ENCODE measurements around the gene DSCAML1.

DSCAML1 gene

DNA sequence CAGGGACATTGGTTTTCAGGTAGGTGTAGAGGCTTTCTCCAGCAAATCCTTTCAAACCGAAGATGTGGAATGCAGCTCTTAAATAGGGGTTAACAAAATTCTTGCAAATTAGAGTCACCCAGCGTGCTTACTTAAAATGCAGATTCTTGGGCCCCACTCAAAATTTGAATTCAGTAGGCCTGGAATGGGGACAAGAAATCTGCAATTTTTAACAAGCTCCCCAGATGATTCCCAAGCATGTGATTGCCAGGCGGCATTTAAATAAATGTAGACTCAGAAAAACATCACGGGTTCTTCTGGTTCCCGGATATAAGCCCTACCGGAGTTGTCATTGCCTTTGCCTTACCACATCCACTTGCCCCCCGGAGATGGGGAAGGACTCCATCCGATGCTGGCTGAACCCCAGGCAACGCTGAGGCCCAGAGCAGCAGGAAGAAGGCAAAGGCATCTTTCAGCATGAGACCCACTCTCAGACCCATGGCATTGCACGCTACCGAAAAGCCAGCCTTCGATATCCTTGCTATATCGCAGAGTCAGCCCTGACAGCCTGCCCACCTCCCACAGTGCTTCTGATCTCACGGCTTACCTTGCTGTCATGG lies 134.2 kb downstream of the DSCAML1 start:
- DNase-seq (ENCODE audit: low read depth): no peak

DNA sequence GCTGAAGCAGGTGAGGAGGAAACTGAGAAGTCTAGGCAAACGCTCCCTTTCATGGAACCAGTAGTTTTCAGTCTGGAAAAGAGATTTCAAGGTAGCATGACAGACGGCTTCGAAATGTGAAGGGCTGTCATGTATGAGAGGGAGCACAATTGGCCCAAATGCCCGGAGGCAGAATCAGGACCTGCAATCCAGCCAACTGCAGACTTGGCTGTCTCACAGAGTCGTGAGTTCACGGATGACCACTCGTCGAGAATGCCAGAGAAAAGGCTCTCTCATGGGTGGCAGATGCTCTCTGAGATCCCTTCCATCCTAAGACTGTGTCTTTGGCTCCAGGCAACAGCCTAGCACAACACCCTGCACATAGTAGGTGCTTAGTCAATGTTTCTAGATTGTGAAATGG lies 134.8 kb downstream of the DSCAML1 start:
- DNase-seq (ENCODE audit: low read depth): no peak

DNA sequence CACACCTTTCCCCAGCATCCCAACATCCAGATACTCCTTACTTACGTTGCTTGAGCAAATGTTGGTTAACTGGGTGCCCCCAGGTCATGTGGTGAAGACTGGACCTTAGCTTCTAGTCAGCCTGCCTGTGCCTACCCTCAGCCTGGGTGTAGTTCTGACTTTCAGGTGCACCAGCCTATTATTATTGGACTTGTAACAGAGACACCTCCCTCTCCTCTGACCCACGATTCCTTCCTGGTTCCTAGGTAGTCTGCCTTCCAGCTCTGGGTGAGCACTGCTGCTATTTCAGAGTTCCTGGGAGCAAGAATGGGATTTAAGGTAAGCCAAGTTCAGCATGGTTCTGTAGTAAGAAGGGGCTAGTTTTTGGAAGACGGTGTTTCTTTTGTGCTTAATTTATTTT lies 138.2 kb downstream of the DSCAML1 start:
- no peak for DNase-seq (ENCODE audit: low read depth)

DNA sequence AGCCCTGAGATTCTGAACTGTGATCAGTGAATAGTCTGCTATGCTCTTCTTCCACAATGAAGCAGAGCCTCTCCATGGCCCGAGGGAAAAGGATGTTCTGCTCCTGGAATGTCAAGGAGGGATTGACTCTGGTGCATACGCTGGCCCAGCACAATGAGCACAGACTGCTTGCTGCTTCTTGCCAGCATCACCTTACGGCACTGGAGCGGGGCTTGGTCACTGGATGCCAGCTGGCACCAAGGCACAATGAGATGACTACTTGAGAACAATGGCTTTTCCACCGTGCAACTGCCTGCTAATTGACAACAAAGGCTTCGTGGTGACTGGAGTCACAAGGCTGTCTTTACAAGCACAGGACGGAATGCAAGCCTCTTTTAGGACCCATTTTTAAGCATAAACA lies 139.2 kb downstream of the DSCAML1 start:
- DNase-seq (ENCODE audit: low read depth): no peak

DNA sequence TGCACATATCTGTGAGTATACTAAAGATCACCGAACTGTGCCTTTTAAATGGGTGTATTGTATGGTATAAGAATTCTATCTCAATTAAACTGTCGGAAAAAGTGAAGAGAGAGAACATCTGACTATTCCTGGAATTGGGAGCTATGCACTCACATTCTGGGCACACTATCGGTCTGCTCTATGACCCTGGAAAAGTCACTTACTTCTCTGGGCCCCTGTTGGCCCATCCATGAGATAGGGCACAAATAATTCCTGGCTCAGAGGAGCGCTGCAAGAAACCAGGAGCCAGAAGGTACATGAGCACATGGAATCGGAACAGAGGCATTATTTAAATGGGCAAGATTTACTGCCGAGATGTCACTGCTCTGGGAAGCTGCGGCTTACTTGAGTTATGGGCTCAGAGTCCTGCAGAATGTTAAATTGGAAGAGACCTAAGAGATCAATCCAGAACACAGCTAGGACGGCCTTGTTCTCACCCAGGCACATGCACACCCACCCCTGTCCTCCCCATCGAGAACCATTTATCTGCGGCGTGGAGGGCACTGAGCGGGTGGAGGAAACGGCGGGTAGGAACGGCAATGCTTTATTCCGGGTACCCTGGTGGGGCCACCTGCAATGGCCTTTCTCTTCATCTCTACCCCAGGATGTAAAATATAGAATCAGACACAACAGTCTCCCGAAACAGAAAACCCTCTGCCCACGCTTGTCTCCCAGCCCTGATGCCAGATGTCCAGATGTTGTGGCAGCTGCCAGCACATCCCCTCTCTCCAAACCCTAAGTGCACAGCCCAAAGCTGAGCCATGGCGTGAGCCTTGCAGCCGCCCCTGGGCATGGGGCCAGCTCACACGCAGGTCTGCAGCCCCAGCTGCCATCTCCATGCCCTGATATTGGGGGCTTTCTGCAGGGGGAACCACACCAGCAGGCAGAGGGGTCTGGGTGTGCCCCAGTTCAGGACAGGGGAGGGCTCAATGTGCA lies 142.4 kb downstream of the DSCAML1 start:
- no peak for DNase-seq (ENCODE audit: low read depth)

DNA sequence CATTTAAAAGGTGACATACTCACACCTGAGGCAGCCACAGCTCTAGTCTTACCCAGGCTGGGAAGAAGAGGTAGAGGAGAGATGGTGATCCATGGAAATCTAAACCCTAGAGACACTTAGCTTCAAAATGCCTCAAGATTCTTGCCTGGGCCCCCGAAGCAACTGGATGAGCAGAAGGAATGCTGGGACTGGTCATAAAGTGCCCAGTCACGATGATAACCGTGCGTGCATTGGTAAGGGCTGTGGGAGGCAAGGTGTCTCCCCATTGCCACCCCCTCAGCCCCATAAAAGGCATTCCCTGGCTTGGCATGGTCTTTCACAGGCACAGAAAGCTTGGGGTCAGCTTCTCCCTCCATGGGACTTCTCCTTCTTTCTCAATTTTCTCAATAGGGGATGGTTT lies 144.5 kb downstream of the DSCAML1 start:
- DNase-seq (ENCODE audit: low read depth): no peak

DNA sequence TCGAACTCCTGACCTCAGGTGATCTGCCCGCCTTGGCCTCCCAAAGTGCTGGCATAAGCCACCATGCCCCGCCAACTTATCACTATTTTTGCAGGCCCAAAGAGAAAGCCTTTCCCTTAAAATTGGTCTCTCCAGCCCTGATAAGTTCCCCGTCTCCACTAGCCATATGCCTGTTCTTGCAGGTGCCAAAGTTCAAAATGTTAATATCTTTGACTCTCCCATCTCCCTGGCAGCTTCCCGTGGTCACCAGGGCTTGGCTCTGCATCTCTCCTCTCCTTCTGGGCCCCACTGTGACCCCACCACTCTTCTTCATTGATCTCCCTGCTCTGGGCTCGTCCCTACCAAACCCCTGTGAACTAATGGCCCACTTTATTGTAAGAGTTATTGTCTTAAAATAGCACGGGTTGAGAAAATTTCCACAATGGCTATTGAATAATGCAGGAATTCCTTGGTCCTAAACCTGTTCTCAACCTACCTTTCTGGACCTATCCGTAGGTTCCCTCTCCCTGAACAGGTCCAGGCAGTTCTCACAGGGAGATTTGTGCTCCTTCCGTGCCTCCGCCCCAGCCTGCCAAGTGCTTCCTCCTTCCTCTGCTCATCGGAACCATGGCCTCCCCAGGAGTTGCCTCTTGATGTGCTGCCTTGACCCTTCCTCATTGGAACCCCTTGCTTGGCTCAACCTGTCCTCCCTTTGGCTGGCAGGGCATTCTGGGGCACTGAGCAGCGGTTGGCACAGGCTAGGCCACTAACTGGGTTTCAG lies 147.5 kb downstream of the DSCAML1 start:
- DNase-seq (ENCODE audit: low read depth): no peak

DNA sequence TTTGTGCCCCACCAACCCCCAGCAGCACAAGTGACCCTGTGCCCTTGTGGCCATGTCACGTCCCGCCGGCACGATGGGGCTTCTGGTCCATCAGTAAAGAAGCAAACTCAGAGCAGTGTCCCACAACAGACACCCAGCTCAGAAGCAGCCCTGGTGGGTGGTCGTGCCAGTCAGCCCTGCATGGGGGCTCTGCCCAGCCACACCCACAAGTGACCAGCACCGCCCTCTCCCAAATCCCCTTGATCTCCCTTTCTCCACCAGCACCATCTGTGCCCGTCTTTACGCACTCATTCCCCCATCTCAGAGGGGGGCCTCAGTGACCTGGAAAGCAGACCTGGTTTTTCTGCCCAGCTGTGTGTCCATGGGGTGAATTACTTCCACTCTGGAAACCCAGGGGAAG lies 149.1 kb downstream of the DSCAML1 start:
- DNase-seq (ENCODE audit: low read depth): no peak

DNA sequence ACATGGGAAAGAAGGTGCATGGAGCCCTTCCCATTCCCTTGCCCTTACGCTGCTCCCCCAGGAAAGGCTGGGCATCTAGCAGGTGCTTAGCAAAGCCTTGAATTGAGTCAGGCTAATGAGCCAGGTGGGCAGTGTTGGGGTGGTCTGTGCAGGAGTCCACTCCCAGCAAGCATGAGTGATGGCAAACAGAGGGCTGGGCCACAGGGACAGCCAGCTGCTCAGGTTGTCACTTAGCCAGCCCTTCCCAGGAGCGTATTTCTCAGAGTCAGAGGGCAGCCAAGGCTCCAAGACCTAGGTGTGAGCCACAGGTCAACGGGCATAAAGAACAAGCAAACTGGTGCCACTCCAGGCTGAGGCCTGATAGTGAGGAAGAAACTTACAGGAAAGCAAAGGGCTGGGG lies 149.8 kb downstream of the DSCAML1 start:
- no peak for DNase-seq (ENCODE audit: low read depth)

DNA sequence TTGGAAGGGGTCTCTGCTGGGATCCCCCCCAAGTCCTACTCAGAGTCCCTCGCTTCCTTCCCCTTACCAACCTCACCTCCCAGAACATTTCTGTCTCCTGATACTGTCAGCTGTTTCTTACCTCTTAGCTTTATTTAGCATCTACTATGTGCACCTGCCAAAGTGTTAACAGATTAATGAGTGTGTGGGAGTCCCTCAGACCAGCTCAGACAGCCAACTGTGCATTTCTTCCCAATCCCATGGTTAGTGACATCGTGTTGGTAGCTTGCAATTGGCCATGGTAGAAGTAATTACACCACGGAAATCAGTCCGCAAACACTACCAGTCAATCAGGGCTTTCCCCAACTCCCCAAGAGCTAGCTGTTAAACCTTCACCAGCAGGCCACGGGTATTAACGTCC lies 150.6 kb downstream of the DSCAML1 start:
- DNase-seq (ENCODE audit: low read depth): no peak

DNA sequence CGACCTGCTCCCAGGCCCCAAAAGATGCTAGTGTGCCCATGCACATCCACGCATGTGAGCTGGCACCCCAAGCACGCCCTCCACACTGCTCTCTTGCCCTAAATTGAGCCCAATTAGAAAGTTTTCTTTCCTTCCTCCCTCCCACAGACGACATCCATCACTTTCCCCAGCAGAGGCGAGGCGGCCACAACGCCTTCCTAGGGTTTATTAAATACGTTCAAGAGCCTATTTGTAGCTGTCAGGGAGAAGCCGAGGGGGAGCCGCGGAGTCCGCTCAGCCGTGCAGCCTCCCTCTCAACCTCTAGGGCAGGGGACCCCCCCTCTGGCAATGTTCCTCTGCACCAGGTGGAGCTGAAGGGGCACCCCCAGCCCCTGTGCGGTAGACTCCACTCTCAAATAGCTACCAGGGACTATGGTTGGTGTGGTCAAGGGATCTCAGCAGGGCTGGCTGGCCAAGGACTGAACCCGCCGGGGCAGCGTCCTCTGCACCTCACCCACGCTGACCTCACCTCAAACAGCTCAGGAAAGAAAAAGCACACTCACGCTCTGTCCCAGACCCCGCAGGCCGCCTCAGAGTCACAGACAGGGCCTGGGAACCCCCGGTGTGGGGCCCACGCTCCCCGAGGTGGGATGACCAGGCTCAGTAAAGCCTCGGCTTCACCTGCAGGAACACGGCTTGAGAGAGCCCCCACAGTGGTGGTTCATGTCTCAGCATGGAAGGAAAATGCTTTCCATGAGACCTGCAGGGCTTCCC lies 152.4 kb downstream of the DSCAML1 start:
- DNase-seq (ENCODE audit: low read depth): no peak

DNA sequence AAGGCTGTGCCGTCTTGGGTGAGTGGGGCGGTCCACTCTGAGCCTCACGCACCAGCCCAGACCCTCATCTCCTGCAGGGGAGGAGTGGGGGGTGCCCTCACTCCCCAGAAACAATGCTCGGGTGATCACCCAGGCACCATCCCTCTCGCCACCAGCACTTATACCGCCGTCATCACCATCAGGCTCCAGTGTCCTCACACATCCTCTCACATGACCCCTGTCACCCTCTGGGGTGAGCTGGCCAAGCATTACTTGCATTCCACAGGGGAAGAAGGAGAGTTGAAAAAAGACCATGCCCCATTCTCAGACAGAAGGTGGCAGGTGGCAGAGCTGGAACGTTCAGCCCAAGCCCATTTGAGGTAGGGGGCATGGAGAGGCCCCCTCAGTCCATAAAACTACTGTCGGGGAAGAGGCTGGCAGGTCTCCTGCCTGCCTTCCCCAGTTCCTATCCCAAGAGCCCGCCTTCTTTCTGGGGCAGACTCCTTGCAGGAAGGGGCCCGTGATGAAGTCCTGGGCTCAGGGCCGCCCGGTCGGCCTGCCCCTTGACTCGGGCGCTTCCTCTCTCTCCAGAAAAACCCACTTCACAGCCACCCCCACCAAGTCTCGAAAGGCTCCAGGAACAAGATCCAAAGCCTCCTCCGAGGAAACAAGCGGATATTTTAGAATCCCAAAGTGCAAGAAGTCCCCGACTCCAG lies 153.3 kb downstream of the DSCAML1 start:
- no peak for DNase-seq (ENCODE audit: low read depth)

DNA sequence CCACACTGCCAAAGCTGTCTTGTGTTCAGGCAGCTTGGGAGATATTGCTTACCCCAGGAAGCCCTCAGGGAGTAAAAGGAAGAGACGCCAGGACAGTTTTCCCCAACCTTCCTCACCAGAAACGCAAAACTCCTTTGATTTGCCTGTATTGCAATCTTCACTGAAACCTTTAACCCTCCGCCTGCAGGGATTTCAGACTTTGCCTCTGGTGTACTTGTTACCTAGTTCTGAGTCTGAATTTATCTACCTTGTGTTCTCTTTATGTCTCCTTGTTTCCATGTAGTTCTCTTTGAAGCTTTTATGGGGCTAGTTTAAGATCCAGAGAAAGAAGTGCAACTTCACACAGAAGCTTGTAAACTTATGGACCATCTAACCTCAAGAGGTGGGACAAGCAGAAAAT lies 154.2 kb downstream of the DSCAML1 start:
- DNase-seq (ENCODE audit: low read depth): no peak

DNA sequence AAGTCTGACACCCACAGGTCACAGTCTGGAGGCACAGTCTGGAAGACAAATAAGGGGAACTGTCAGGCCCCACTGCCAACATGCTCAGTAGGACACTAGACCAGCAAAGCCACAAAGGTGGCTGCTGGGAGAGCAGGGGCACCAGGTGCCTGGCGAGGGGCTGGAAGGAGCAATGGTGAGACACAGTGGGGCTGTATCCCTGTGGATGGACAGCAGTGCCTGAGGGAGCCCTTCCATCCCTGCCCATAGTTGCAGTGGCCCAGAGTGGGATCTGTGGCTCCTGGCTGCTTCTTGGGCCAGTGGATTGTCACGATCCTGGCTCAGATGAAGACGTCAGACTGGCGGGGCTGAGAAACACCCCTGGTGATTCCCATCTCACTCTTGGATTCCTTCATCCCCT lies 154.6 kb downstream of the DSCAML1 start:
- no peak for DNase-seq (ENCODE audit: low read depth)

DNA sequence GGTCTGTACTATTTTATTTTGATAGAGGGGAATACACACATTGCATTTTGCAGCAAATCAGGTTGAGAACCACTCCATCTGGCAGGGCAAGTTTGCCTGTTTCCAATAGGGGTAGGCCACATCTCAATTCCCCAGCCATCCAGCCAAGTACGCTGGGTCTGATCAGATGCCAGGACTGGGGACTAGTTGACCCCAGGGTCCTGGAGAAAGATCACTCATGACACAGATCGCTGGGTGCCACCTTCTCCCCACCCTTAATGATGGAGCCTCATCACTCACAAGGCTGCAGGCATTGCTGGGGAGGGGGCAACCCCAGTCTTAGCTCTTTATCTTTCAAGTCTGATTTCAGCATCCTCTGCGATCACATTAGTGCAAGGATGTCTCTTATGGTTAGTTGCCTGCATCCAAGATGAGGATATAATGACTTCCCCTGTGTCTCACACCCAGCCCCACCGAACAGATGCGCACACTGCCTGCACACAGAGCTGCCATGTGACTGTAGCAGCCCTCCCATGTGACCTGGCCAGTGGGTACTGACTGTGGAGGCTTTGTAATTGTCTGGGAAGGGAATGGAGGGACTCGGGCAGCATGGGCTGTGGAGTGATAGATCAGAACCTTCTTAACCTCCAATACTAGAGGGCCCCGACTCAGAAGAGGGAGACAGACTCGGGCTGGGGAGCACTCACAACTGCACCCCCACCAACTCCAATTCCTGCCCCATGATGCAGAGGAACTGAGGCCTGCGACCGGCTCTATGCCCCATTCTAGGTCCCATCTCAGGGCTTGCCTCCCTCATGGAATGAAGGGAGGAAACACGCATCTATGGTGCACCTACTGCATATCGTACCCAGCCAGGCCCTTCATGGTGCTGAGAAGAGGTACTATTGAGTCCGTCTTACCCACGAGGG lies 155.8 kb downstream of the DSCAML1 start:
- DNase-seq (ENCODE audit: low read depth): no peak

DNA sequence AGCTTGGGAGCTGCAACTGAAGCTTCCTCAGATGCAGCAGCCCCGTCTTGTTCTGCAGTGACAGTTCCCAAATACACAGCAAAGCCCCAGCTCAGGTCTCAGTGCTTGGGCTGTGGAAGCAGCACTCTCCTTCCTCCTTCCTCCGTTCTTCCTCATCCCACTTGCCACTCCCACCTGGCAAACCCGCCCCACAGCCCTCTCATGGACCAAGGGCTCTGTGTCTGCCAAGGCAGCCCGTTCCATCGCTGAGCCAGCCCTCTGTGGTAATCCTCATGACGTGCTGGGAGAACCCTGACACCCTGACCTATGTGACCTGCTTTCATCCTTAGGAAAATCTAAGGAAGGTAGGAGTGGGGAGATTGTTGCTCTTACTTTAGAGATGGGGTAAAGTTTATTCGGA lies 157.0 kb downstream of the DSCAML1 start:
- no peak for DNase-seq (ENCODE audit: low read depth)

DNA sequence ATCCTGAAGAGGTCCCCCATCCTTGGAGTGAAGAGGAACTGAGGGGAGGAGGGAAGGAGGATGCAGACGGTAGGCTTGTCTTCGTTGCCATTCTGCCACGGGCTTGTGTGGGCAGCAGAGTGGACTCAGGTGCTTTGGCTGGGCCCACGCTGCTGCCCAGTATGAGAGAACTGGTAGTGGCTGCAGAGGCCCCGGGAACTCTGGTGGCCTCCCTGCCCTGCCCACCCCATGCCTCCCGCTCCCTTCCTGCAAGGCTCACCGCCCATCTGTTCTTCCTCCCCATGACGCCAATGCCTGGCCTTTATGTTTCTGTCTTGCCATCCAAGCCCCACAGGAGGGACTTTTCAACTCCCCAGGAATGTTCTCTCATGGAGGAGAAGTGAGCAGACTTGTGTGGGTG lies 157.4 kb downstream of the DSCAML1 start:
- DNase-seq (ENCODE audit: low read depth): no peak

DNA sequence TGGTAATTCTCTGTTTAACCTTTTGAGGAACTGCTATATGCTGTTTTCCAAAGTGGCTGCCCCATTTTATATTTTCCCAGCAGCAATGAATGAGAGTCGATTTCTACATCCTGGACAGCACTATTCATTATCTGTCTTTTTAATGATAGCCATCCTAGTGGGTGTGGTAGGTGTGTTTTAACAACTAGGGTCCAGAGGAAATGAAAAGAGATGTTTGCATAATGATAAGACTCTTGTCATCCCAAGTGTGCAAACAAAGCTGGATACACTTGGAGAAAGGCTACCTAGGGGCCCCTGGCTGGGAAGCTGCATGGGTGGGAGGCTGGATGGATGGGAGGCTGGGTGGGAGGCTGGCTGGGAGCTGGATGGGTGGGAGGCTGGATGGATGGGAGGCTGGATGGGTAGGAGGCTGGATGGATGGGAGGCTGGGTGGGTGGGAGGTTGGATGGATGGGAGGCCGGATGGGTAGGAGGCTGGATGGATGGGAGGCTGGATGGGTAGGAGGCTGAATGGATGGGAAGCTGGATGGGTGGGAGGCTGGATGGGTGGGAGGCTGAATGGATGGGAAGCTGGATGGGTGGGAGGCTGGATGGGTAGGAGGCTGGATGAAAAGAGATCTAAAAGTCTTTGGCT lies 158.0 kb downstream of the DSCAML1 start:
- DNase-seq (ENCODE audit: low read depth): no peak

DNA sequence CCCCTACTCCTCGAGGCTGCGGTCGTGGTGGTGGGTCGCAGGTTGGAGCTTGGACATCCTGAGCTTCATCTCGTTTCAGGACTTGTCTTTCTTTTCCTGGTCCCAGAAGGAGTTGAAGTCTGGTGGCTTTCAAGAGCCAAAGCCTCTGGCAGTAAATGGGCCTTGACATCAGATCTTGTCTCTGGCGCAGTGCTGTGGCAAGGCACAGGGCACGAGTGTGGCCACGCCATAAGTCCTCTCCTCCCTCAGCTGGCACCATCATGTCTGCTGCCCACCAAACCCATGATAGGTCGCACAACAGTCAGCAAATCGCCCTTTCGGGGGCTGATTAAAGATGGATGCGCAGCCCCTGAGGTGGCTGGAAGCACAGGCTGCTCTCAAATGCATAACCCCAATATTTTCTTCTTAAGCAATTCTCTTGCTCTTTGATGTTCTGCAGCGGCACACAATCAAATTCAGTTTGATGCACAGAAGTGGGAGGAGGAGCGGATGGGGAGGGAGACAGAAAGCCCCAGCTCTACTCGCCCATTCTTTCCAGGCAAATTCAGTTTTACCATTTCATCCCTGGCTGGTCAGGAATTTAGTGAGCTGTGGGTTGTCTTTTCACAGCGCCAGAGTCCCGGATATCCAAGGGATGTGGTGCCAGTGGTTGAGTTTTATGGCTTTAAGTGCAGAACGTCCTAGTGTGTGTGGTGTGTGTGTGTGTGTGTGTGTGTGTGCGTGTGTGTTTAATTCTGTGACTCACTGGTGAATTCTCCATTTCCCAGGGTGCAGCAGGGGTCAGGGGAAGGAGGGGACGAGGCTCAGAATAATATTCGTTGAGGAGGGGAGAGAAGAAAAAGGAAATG lies 162.0 kb downstream of the DSCAML1 start:
- no peak for DNase-seq (ENCODE audit: low read depth)
